Suprapubic skin (tissue), 4 donors: ENCODE measurements around the gene TNS3. TPM values are rescaled to one million over a fixed set of nuclear protein-coding genes. Genes with fewer than 3 reads are reported as not detected.

Source experiments
- DNase-seq, 2 donors: peaks; one replicate each; pipeline ENCODE4 v3.0.0-alpha.2; 2019; ENCODE audit warnings: low spot score in 2 of 2
- H3K27ac ChIP-seq: fragments of 200-600 bp; sonication (generic); one replicate; pipeline ENCODE4 v1.5.1; 2019
- H3K27me3 ChIP-seq: fragments of 200-600 bp; sonication (generic); one replicate; pipeline ENCODE4 v1.5.1; 2019
- H3K36me3 ChIP-seq: fragments of 200-600 bp; sonication (generic); one replicate; pipeline ENCODE4 v1.5.1; 2019
- H3K4me1 ChIP-seq: fragments of 200-600 bp; sonication (generic); one replicate; pipeline ENCODE4 v1.5.1; 2019
- H3K4me3 ChIP-seq: fragments of 200-600 bp; sonication (generic); one replicate; pipeline ENCODE4 v1.5.1; 2019; ENCODE audit warnings: mild to moderate bottlenecking
- H3K9me3 ChIP-seq: fragments of 200-600 bp; sonication (generic); one replicate; pipeline ENCODE4 v1.5.1; 2019
- CTCF ChIP-seq, 2 donors: fragments of 200-600 bp in 1 of 2; fragments of 450-650 bp in 1 of 2; sonication (generic) in 1 of 2; IDR thresholded peaks; one replicate each; pipeline ENCODE4 v1.5.1; 2016 to 2019; ENCODE audit warnings: antibody characterized with exemption in 2 of 2, mild to moderate bottlenecking in 1 of 2, moderate library complexity in 1 of 2
- EP300 ChIP-seq: sonication (generic); formaldehyde crosslinking; IDR thresholded peaks from one replicate; pipeline ENCODE4 v1.6.1; 2017; ENCODE audit warnings: antibody characterized with exemption
- POLR2A ChIP-seq, 2 donors: fragments of 450-650 bp; IDR thresholded peaks; one replicate each; pipeline ENCODE4 v1.6.1; 2017; ENCODE audit warnings: antibody characterized with exemption in 2 of 2, mild to moderate bottlenecking in 2 of 2, moderate library complexity in 2 of 2
- POLR2AphosphoS5 ChIP-seq, 3 donors: sonication (generic); formaldehyde crosslinking; IDR thresholded peaks; one replicate each; pipeline ENCODE4 v1.6.1; 2017; ENCODE audit warnings: antibody characterized with exemption in 3 of 3
- WGBS: methylation state at CpG from one replicate; pipeline ENCODE4 v1.1.5; 2018; 5-methylcytosine and 5-hydroxymethylcytosine counted together
- total RNA-seq, 4 donors: library from RNA; depleted of rRNA; stranded (reverse); fragments of >200 nt; gene quantifications; one replicate each; pipeline ENCODE4 v1.1.0, GENCODE V29; 2016

Gene TNS3
- total RNA-seq, 4 donors from 2014 or later, result 14.3 to 53.0 (median 31.9) TPM

GRCh38 chr7:47563521-47563920 is 18.4 kb downstream of the TNS3 start:
- H3K9me3 ChIP-seq, result no peaks in the 10 kb centered on the region
- no peak overlapping the region for H3K27ac ChIP-seq
- TF ChIP-seq EP300, result no peak
- TF ChIP-seq POLR2AphosphoS5 (IDR thresholded peaks at IDR 0.05), result no peak
- no peak for TF ChIP-seq POLR2A (IDR thresholded peaks at IDR 0.05)
- no peak for TF ChIP-seq CTCF (IDR thresholded peaks at IDR 0.05)
- H3K36me3 ChIP-seq, result no peaks in the 10 kb centered on the region
- no peak for DNase-seq
- 95% methylated on average over 4 of the region's 4 CpGs for WGBS
- H3K4me1 ChIP-seq, result peaks cover 7% of the 10 kb centered on the region
- no peak overlapping the region for H3K4me3 ChIP-seq
- no peaks in the 10 kb centered on the region for H3K27me3 ChIP-seq

GRCh38 chr7:47561715-47562446 is 20.0 kb downstream of the TNS3 start:
- no peak for DNase-seq
- Histone ChIP-seq H3K4me1 (peaks cover 12% of the 10 kb centered on the region), H3K36me3 (no peaks in the 10 kb centered on the region), H3K4me3 (no peak overlapping the region), H3K27ac (no peak overlapping the region), H3K27me3 (no peaks in the 10 kb centered on the region), H3K9me3 (no peaks in the 10 kb centered on the region)
- 90% methylated on average over 3 of the region's 3 CpGs for WGBS
- TF ChIP-seq POLR2A (IDR thresholded peaks at IDR 0.05) (no peak), EP300 (no peak), POLR2AphosphoS5 (IDR thresholded peaks at IDR 0.05) (no peak), CTCF (IDR thresholded peaks at IDR 0.05) (no peak)

- H3K9me3 ChIP-seq, result no peaks in the 10 kb centered on the region
- H3K27me3 ChIP-seq, result no peaks in the 10 kb centered on the region
- H3K4me1 ChIP-seq, result peaks cover 16% of the 10 kb centered on the region
- H3K27ac ChIP-seq, result no peak overlapping the region
- no peak overlapping the region for H3K4me3 ChIP-seq
- H3K36me3 ChIP-seq, result no peaks in the 10 kb centered on the region
- 94% methylated on average over 16 of the region's 17 CpGs for WGBS
- TF ChIP-seq EP300 (no peak), POLR2A (IDR thresholded peaks at IDR 0.05) (no peak), CTCF (IDR thresholded peaks at IDR 0.05) (no peak), POLR2AphosphoS5 (IDR thresholded peaks at IDR 0.05) (no peak)
- DNase-seq, result no peak
Observed at GRCh38 chr7:47559306-47560220, 22.3 kb downstream of the TNS3 start.

GRCh38 chr7:47557694-47558670 is 23.9 kb downstream of the TNS3 start:
- Histone ChIP-seq H3K27me3 (no peaks in the 10 kb centered on the region), H3K4me1 (peaks cover 20% of the 10 kb centered on the region), H3K4me3 (no peak overlapping the region), H3K36me3 (no peaks in the 10 kb centered on the region), H3K9me3 (no peaks in the 10 kb centered on the region), H3K27ac (peak overlapping the region; percentile 68)
- no peak for DNase-seq
- 59% methylated on average over 17 of the region's 19 CpGs for WGBS
- TF ChIP-seq POLR2AphosphoS5 (IDR thresholded peaks at IDR 0.05) (peak in 2 of 3 donors; percentile 5 to 38), POLR2A (IDR thresholded peaks at IDR 0.05) (no peak)

GRCh38 chr7:47557317-47557693 is 24.6 kb downstream of the TNS3 start:
- no peaks in the 10 kb centered on the region for H3K9me3 ChIP-seq
- H3K27ac ChIP-seq, result no peak overlapping the region
- no peaks in the 10 kb centered on the region for H3K27me3 ChIP-seq
- H3K36me3 ChIP-seq, result no peaks in the 10 kb centered on the region
- no peak for TF ChIP-seq EP300
- no peak for TF ChIP-seq CTCF (IDR thresholded peaks at IDR 0.05)
- TF ChIP-seq POLR2AphosphoS5 (IDR thresholded peaks at IDR 0.05), result no peak
- TF ChIP-seq POLR2A (IDR thresholded peaks at IDR 0.05), result no peak
- H3K4me3 ChIP-seq, result no peak overlapping the region
- 63% methylated on average over 4 of the region's 4 CpGs for WGBS
- no peak for DNase-seq
- H3K4me1 ChIP-seq, result peaks cover 25% of the 10 kb centered on the region
